ENCODE data around the gene TESK2. TPM values are rescaled to one million over a fixed set of nuclear protein-coding genes. Genes with fewer than 3 reads are reported as not detected.

Gene TESK2
- total and polyA plus RNA-seq, 2 of the 13 experiments (the other 11 are each of a cell fraction or from before 2014, with no cell fraction given), result 5.5 to 9.6 TPM

GRCh38 chr1:45303520-45304310 is 187.2 kb downstream of the TESK2 start (continued):
- TF ChIP-seq PBX2 (CRISPR knock-in tag; IDR thresholded peaks at IDR 0.05) (no peak), GMEB1 (CRISPR knock-in tag; IDR thresholded peaks at IDR 0.05; ENCODE audit: borderline replicate concordance) (peak; percentile 81), ZNF563 (CRISPR knock-in tag; IDR thresholded peaks at IDR 0.05) (peak; percentile 96), ZFP82 (CRISPR knock-in tag; IDR thresholded peaks at IDR 0.05; ENCODE audit: borderline replicate concordance) (peak; percentile 49; the same call in 1 of the 2 replicates), ATF4 (CRISPR knock-in tag; IDR thresholded peaks at IDR 0.05) (0 out of 4 replicates have a peak, but pooled peaks of 1 of the 2 experiments have one; percentile 43), SIX1 (CRISPR knock-in tag; IDR thresholded peaks at IDR 0.05; ENCODE audit: borderline replicate concordance) (peak; percentile 16; the same call in 1 of the 2 replicates), ZNF703 (CRISPR knock-in tag; IDR thresholded peaks at IDR 0.05; ENCODE audit: borderline replicate concordance) (no peak; the same call in 1 of the 2 replicates), JUN (CRISPR knock-in tag; IDR thresholded peaks at IDR 0.05) (no peak), ZNF121 (CRISPR knock-in tag; IDR thresholded peaks at IDR 0.05) (no peak), ZNF784 (CRISPR knock-in tag; IDR thresholded peaks at IDR 0.05; ENCODE audit: borderline replicate concordance) (peak; percentile 80; the same call in 1 of the 2 replicates), ZNF556 (CRISPR knock-in tag; IDR thresholded peaks at IDR 0.05; ENCODE audit: borderline replicate concordance) (no peak; the same call in 1 of the 2 replicates), TP53 (CRISPR knock-in tag; conservative IDR thresholded peaks at IDR 0.05) (no peak), ZFP1 (CRISPR knock-in tag; IDR thresholded peaks at IDR 0.05) (peak; percentile 80; the same call in 1 of the 2 replicates), PPARG (CRISPR knock-in tag; conservative IDR thresholded peaks at IDR 0.05) (peak; percentile 74), ZNF275 (CRISPR knock-in tag; IDR thresholded peaks at IDR 0.05; ENCODE audit: borderline replicate concordance) (no peak; the same call in 1 of the 2 replicates), ZNF672 (CRISPR knock-in tag; IDR thresholded peaks at IDR 0.05) (no peak), MLLT10 (CRISPR knock-in tag; IDR thresholded peaks at IDR 0.05) (no peak), ZNF34 (CRISPR knock-in tag; IDR thresholded peaks at IDR 0.05; ENCODE audit: borderline replicate concordance) (no peak), SP2 (CRISPR knock-in tag; IDR thresholded peaks at IDR 0.05) (peak; percentile 65), HNRNPLL (IDR thresholded peaks at IDR 0.05; ENCODE audit: low read depth, low read length, poor library complexity, severe bottlenecking) (peak; percentile 57), NAIF1 (CRISPR knock-in tag; IDR thresholded peaks at IDR 0.05; ENCODE audit: borderline replicate concordance) (no peak)
